Transverse colon (tissue), 4 donors: Measurements from ENCODE around the gene BTRC. TPM values are rescaled to one million over a fixed set of nuclear protein-coding genes. Genes with fewer than 3 reads are reported as not detected.

Source experiments
- DNase-seq: peaks from one replicate; pipeline ENCODE4 v3.0.0-alpha.2; 2019
- H3K27ac ChIP-seq, 4 donors: fragments of 200-600 bp; sonication (generic); 2 replicates each; pipeline ENCODE4 v1.5.1; 2016 to 2018; ENCODE audit warnings: inconsistent platforms in 4 of 4
- H3K27me3 ChIP-seq: fragments of 200-600 bp; sonication (generic); 2 replicates; pipeline ENCODE4 v1.5.1; 2017; ENCODE audit warnings: inconsistent platforms
- H3K36me3 ChIP-seq, 4 donors: fragments of 200-600 bp; sonication (generic); 2 replicates each; pipeline ENCODE4 v1.5.1; 2017 to 2019; ENCODE audit warnings: inconsistent platforms in 4 of 4
- H3K4me1 ChIP-seq, 4 donors: fragments of 200-600 bp; sonication (generic); 2 replicates each; pipeline ENCODE4 v1.5.1; 2017 to 2020; ENCODE audit warnings: inconsistent platforms in 4 of 4
- H3K4me3 ChIP-seq, 4 donors: fragments of 200-600 bp; sonication (generic); 1 replicate in 1 of 4; 2 replicates in 3 of 4; pipeline versions ENCODE4 v1.5.1 to v1.6.1; 2017 to 2019; ENCODE audit warnings: inconsistent platforms in 4 of 4
- H3K9me3 ChIP-seq, 2 donors: fragments of 200-600 bp; sonication (generic); 2 replicates each; pipeline ENCODE4 v1.5.1; 2017 to 2019; ENCODE audit warnings: inconsistent platforms in 2 of 2
- EP300 ChIP-seq: sonication (generic); formaldehyde crosslinking; IDR thresholded peaks from one replicate; pipeline ENCODE4 v1.6.1; 2017; ENCODE audit warnings: antibody characterized with exemption, low read depth
- POLR2A ChIP-seq: fragments of 450-650 bp; IDR thresholded peaks from one replicate; pipeline ENCODE4 v1.6.1; 2016; ENCODE audit warnings: antibody characterized with exemption, mild to moderate bottlenecking, moderate library complexity
- POLR2AphosphoS5 ChIP-seq, 3 donors: sonication (generic); formaldehyde crosslinking; IDR thresholded peaks; one replicate each; pipeline ENCODE4 v1.6.1; 2016; ENCODE audit warnings: antibody characterized with exemption in 3 of 3
- WGBS, 2 donors: methylation state at CpG; one replicate each; pipeline ENCODE4 v1.1.5; 2018; ENCODE audit warnings: low coverage in 1 of 2; 5-methylcytosine and 5-hydroxymethylcytosine counted together
- in situ Hi-C, 4 donors: fragments of 200-750 bp; cut with MboI; loops; one replicate each; pipeline versions ENCODE4 v1.15.0 to v1.15.1; 2017; ENCODE audit warnings: low sequenced_read_pairs in 3 of 4, low pct_ligation_motif_present in 1 of 4, low pct_unique_long_range_greater_than_20kb in 1 of 4
- intact Hi-C: fragments of 100-400 bp; cut with DNase I; formaldehyde crosslinking; loops from one replicate; pipeline ENCODE4 v1.15.1; 2023; ENCODE audit warnings: low total_unique reads
- total RNA-seq, 4 donors: library from RNA; depleted of rRNA; stranded (reverse); fragments of >200 nt; gene quantifications; one replicate each; pipeline ENCODE4 v1.1.0, GENCODE V29; 2016
- TF ChIP-seq, protein P1 (sequence below), 5 experiments: fragments of 200-600 bp in 3 of 5; fragments of 450-650 bp in 2 of 5; sonication (generic) in 3 of 5; IDR thresholded peaks; 1 replicate in 2 of 5; 2 replicates in 3 of 5; pipeline ENCODE4 v1.5.1; 2016 to 2017; ENCODE audit warnings: antibody characterized with exemption in 5 of 5, inconsistent platforms in 3 of 5, mild to moderate bottlenecking in 2 of 5, moderate library complexity in 1 of 5

BTRC gene
- total RNA-seq, 4 donors from 2014 or later: 8.6 to 195 (median 32.0) TPM

- intact Hi-C loops (no loop called here), in situ Hi-C loops (loop anchor here in 1 of 4 donors (25.0 kb wide), 1 partner anchor 155 kb away; no protein-coding TSS in a partner anchor)
- 72 to 74% methylated on average over 3 of the region's 3 CpGs for WGBS, 2 donors
- Histone ChIP-seq H3K4me3 (no peak overlapping the region), H3K27me3 (no peaks in the 10 kb centered on the region), H3K4me1 (no peaks in the 10 kb centered on the region), H3K27ac (no peak overlapping the region), H3K36me3 (no peaks in the 10 kb centered on the region), H3K9me3 (no peaks in the 10 kb centered on the region)
- DNase-seq: no peak
- no peak for TF ChIP-seq POLR2A
- no peak for TF ChIP-seq EP300
- no peak for TF ChIP-seq POLR2AphosphoS5 (IDR thresholded peaks at IDR 0.05)
- TF ChIP-seq, protein P1, sequence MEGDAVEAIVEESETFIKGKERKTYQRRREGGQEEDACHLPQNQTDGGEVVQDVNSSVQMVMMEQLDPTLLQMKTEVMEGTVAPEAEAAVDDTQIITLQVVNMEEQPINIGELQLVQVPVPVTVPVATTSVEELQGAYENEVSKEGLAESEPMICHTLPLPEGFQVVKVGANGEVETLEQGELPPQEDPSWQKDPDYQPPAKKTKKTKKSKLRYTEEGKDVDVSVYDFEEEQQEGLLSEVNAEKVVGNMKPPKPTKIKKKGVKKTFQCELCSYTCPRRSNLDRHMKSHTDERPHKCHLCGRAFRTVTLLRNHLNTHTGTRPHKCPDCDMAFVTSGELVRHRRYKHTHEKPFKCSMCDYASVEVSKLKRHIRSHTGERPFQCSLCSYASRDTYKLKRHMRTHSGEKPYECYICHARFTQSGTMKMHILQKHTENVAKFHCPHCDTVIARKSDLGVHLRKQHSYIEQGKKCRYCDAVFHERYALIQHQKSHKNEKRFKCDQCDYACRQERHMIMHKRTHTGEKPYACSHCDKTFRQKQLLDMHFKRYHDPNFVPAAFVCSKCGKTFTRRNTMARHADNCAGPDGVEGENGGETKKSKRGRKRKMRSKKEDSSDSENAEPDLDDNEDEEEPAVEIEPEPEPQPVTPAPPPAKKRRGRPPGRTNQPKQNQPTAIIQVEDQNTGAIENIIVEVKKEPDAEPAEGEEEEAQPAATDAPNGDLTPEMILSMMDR (IDR thresholded peaks at IDR 0.05): no peak
Observed at GRCh38 chr10:101442456-101442800, 88.5 kb downstream of the BTRC start.

GRCh38 chr10:101444058-101444898 lies 90.3 kb downstream of the BTRC start:
- intact Hi-C loops: no loop called here
- WGBS, 2 donors: 88 to 95% methylated on average over 2 of the region's 2 CpGs
- no peak overlapping the region for H3K27ac ChIP-seq
- no peak for DNase-seq
- no peaks in the 10 kb centered on the region for H3K27me3 ChIP-seq
- in situ Hi-C loops: loop anchor here in 1 of 4 donors (25.0 kb wide), 1 partner anchor 157 kb away; no protein-coding TSS in a partner anchor
- no peaks in the 10 kb centered on the region for H3K4me1 ChIP-seq
- no peaks in the 10 kb centered on the region for H3K9me3 ChIP-seq
- TF ChIP-seq POLR2AphosphoS5 (IDR thresholded peaks at IDR 0.05) (no peak), POLR2A (no peak), EP300 (no peak)
- TF ChIP-seq, protein P1 (IDR thresholded peaks at IDR 0.05): peak in 1 of 5 experiments; percentile 19
- H3K36me3 ChIP-seq: no peaks in the 10 kb centered on the region
- no peak overlapping the region for H3K4me3 ChIP-seq

DNA sequence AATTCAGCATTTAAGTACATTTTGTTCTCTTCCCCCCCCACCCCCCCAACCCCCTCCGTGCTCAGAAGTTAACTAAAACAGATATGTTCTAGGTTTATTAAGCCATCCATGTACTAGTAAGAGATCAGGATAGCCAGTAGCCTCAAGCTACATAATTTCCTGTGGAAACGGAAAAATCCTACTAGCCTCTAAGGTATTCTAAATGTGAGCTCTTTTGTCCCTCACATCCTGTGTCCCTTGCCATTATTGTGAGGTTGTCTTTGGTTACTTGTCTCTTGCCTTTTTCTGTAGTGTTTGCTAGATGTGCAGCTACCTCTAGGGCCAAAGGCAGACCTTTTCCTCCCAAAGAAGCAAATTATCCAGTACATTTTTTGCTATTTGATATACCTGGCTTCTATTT lies 92.1 kb downstream of the BTRC start:
- DNase-seq: no peak
- TF ChIP-seq, protein P1 (IDR thresholded peaks at IDR 0.05): no peak
- no peak for TF ChIP-seq POLR2AphosphoS5 (IDR thresholded peaks at IDR 0.05)
- TF ChIP-seq POLR2A: no peak
- TF ChIP-seq EP300: no peak
- H3K27ac ChIP-seq: no peak overlapping the region
- no peaks in the 10 kb centered on the region for H3K36me3 ChIP-seq
- 89% methylated on average over 2 of the region's 2 CpGs; no CpG with 5 or more reads in 1 of the 2 donors for WGBS, 2 donors
- in situ Hi-C loops: loop anchor here in 1 of 4 donors (25.0 kb wide), 1 partner anchor 159 kb away; no protein-coding TSS in a partner anchor
- no peaks in the 10 kb centered on the region for H3K9me3 ChIP-seq
- H3K4me3 ChIP-seq: no peak overlapping the region
- no peaks in the 10 kb centered on the region for H3K4me1 ChIP-seq
- intact Hi-C loops: no loop called here
- H3K27me3 ChIP-seq: no peaks in the 10 kb centered on the region

- no peak for TF ChIP-seq POLR2A
- no peak for TF ChIP-seq POLR2AphosphoS5 (IDR thresholded peaks at IDR 0.05)
- TF ChIP-seq, protein P1 (IDR thresholded peaks at IDR 0.05): no peak
- no peak for TF ChIP-seq EP300
- H3K4me3 ChIP-seq: no peak overlapping the region
- in situ Hi-C loops: loop anchor here in 1 of 4 donors (25.0 kb wide), 1 partner anchor 160 kb away; no protein-coding TSS in a partner anchor
- H3K27me3 ChIP-seq: no peaks in the 10 kb centered on the region
- H3K27ac ChIP-seq: no peak overlapping the region
- no peaks in the 10 kb centered on the region for H3K36me3 ChIP-seq
- no peaks in the 10 kb centered on the region for H3K9me3 ChIP-seq
- no peak for DNase-seq
- intact Hi-C loops: no loop called here
- H3K4me1 ChIP-seq: no peaks in the 10 kb centered on the region
- 85 to 95% methylated on average over 4 to 7 of the region's 7 CpGs for WGBS, 2 donors
Observed at GRCh38 chr10:101446947-101447346, 93.0 kb downstream of the BTRC start.
